Neutrophil (primary cell): ENCODE measurements around the gene SGCG.
"Not testable (repeated sequence)": the region's sequence is repeated elsewhere in the genome, so short reads cannot be mapped to it uniquely, and the experiment has no call there.

Source experiments
- H3K27ac ChIP-seq: fragments of 200-600 bp; sonication (generic); 2 replicates; pipeline ENCODE4 v1.5.1; 2016; ENCODE audit warnings: mild to moderate bottlenecking, moderate library complexity
- H3K27me3 ChIP-seq: fragments of 200-600 bp; sonication (generic); 2 replicates; pipeline ENCODE4 v1.6.0; 2016; ENCODE audit warnings: mild to moderate bottlenecking
- H3K36me3 ChIP-seq: fragments of 200-600 bp; sonication (generic); 2 replicates; pipeline ENCODE4 v1.5.1; 2017
- H3K4me1 ChIP-seq, 2 experiments: fragments of 200-600 bp in 1 of 2; sonication (generic) in 1 of 2; 1 replicate in 1 of 2; 2 replicates in 1 of 2; pipeline versions ENCODE4 v1.5.1 to v1.6.1; 2013 to 2016; ENCODE audit warnings: low read depth in 1 of 2, low read length in 1 of 2, mild to moderate bottlenecking in 1 of 2, moderate library complexity in 1 of 2; ENCODE audit not compliant: control insufficient read depth in 1 of 2, insufficient read depth in 1 of 2
- H3K4me3 ChIP-seq, 2 experiments: fragments of 200-600 bp in 1 of 2; sonication (generic) in 1 of 2; 1 replicate in 1 of 2; 2 replicates in 1 of 2; pipeline ENCODE4 v1.5.1; 2013 to 2016; ENCODE audit warnings: low read depth in 1 of 2, low read length in 1 of 2, mild to moderate bottlenecking in 1 of 2, moderate library complexity in 1 of 2
- H3K9me3 ChIP-seq: fragments of 200-600 bp; sonication (generic); 2 replicates; pipeline ENCODE4 v1.5.1; 2016
- TF ChIP-seq, protein P1 (sequence below): fragments of 200-600 bp; sonication (generic); IDR thresholded peaks from 2 replicates; pipeline ENCODE4 v1.5.1; 2016; ENCODE audit warnings: antibody characterized with exemption

SGCG gene

DNA sequence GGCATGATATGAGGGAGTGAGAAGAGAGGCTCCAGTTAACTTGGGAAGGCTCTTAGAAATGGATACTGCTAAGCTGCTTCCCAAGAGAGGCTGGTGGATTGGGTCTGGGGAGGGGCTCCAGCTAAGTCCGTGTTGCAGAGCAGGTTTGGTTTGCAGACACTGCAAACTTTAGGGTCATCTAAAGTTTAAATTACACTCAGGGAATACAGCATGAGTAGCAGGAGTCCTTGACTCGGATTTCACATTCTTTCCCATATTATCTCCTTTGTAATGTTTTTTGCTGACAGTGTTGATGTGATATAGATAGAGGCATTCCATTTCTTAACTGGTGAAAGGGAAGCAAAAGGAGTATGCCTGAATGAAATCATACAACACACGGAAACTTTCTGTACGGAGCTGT, 31.9 kb downstream of the SGCG start:
- Histone ChIP-seq H3K36me3 (no peaks in the 10 kb centered on the region), H3K27ac (no peak overlapping the region), H3K4me1 (no peaks in the 10 kb centered on the region), H3K27me3 (no peaks in the 10 kb centered on the region), H3K9me3 (no peaks in the 10 kb centered on the region), H3K4me3 (no peak overlapping the region)
- TF ChIP-seq, protein P1, sequence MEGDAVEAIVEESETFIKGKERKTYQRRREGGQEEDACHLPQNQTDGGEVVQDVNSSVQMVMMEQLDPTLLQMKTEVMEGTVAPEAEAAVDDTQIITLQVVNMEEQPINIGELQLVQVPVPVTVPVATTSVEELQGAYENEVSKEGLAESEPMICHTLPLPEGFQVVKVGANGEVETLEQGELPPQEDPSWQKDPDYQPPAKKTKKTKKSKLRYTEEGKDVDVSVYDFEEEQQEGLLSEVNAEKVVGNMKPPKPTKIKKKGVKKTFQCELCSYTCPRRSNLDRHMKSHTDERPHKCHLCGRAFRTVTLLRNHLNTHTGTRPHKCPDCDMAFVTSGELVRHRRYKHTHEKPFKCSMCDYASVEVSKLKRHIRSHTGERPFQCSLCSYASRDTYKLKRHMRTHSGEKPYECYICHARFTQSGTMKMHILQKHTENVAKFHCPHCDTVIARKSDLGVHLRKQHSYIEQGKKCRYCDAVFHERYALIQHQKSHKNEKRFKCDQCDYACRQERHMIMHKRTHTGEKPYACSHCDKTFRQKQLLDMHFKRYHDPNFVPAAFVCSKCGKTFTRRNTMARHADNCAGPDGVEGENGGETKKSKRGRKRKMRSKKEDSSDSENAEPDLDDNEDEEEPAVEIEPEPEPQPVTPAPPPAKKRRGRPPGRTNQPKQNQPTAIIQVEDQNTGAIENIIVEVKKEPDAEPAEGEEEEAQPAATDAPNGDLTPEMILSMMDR = no peak

DNA sequence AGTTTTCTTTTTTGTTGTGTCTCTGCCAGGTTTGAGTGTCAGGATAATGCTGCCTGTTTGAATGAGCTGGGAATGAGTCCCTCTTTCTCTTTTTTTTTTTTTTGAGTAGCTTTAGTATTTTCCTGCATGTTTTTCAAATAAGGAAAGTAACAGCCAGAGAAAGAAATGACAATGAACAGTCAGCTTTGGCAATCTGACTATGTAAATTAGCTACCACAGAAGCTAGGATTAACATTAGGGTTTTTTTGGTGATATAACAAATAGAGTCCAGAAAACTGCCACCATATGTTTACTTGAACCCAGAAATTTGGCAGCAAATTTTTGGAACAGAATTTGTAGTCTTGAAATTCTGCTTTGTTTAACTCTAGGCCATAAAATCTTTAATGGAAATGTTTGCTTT, 50.5 kb downstream of the SGCG start:
- Histone ChIP-seq H3K27ac (no peak overlapping the region), H3K36me3 (no peaks in the 10 kb centered on the region), H3K27me3 (no peaks in the 10 kb centered on the region), H3K4me1 (no peaks in the 10 kb centered on the region), H3K9me3 (no peaks in the 10 kb centered on the region), H3K4me3 (no peak overlapping the region)
- TF ChIP-seq, protein P1 = no peak

DNA sequence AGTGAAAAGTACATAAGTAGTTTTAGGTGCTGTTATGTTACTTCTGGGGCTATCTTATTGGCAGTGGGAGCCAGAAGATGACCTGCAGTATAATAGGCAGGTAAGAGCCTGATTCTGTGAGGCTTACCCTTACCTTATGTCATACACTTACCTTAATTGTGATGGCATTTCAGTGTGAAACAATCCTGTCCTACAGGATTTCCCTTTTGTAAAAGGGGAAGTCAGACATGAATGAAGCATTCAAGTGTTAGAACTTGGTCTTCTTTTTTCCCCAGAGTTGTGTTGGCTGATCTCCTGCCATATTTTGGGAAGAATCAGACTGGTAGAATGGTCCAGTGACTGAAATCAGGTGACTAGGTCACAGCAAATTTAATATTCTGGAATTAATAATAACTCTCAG, 55.2 kb downstream of the SGCG start:
- Histone ChIP-seq H3K4me1 (no peaks in the 10 kb centered on the region), H3K4me3 (no peak overlapping the region), H3K27ac (no peak overlapping the region), H3K27me3 (no peaks in the 10 kb centered on the region), H3K36me3 (no peaks in the 10 kb centered on the region), H3K9me3 (no peaks in the 10 kb centered on the region)
- TF ChIP-seq, protein P1 = no peak

DNA sequence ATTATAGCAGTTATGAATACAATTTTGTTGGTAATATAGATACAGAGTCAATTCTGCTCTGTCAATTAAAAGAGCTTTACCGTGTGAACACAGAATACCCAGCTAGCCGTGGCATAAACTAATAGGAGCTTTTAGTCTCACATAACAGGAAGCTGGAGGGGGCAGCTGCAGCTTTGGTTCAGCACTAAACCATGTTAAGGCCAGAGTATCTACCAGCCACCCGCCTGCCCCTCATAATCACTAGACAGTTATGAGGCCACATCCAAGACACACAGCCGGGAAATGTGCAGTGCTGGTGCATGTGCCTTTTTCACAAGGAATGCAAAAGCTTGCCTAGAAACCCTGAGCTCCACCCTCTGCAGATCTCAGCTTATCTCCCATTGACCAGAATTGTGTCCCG, 62.3 kb downstream of the SGCG start:
- H3K27ac ChIP-seq = no peak overlapping the region
- no peaks in the 10 kb centered on the region for H3K27me3 ChIP-seq
- H3K9me3 ChIP-seq = no peaks in the 10 kb centered on the region
- TF ChIP-seq, protein P1 = no peak
- H3K36me3 ChIP-seq = no peaks in the 10 kb centered on the region
- no peaks in the 10 kb centered on the region for H3K4me1 ChIP-seq
- H3K4me3 ChIP-seq = no peak overlapping the region

DNA sequence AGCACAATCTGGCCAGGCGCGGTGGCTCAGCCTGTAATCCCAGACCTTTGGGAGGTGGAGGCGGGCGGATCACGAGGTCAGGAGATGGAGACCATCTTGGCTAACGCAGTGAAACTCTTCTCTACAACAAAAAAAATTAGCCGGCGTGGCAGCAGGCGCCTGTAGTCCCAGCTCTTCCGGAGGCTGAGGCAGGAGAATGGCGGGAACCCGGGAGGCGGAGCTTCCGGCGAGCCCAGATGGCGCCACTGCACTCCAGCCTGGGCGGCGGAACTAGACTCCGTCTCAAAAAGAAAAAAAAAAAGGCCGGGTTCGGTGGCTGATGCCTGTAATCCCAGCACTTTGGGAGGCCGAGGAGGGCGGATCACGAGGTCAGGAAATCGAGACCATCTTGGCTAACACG, 67.6 kb downstream of the SGCG start:
- not testable (repeated sequence) for H3K4me3 ChIP-seq

DNA sequence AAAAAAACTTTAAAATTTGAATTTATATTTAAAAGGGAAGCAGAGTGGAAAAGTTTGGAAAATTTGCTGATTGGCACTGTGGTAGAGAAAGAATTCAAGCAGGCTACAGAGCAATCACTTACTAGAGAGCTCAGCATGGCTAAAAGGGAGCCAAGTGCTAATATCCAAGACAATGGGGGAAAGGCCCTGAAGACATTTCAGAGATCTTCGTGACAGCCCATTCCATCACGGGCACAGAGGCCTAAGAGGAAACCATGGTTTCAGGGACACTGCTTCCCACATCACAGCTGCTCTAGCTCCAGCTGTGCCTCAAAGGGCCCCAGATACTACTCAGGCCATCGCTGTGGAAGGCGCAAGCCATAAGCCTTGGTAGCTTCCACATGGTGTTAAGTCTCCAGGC, 73.7 kb downstream of the SGCG start:
- TF ChIP-seq, protein P1 = no peak
- H3K4me1 ChIP-seq = no peaks in the 10 kb centered on the region
- H3K9me3 ChIP-seq = no peaks in the 10 kb centered on the region
- H3K36me3 ChIP-seq = no peaks in the 10 kb centered on the region
- H3K4me3 ChIP-seq = no peak overlapping the region
- no peak overlapping the region for H3K27ac ChIP-seq
- H3K27me3 ChIP-seq = no peaks in the 10 kb centered on the region

More for the DNA sequence above, 67.6 kb downstream of the SGCG start:
- not testable (repeated sequence) for H3K27me3 ChIP-seq, H3K9me3 ChIP-seq, H3K4me1 ChIP-seq, H3K36me3 ChIP-seq, H3K27ac ChIP-seq
